HG03342 (cell line): ENCODE measurements around the gene SKI.
A peak's percentile ranks its signal among the peaks of the same experiment; 100 is the strongest.
"Not testable (repeated sequence)": the region's sequence is repeated elsewhere in the genome, so short reads cannot be mapped to it uniquely, and the experiment has no call there.

Experiments used
- ATAC-seq: cut with Tn5 transposase; IDR thresholded peaks from one replicate; pipeline ENCODE4 v1.9.1; 2021; ENCODE audit warnings: mild to moderate bottlenecking, moderate library complexity; ENCODE audit not compliant: unreplicated experiment

Gene SKI

GRCh38 chr1:2290171-2290578 lies 62.1 kb downstream of the SKI start:
- peak; percentile 9 for ATAC-seq

- ATAC-seq: peak; percentile 48
Measured at GRCh38 chr1:2290595-2291510, 62.7 kb downstream of the SKI start.

GRCh38 chr1:2291577-2291976 lies 63.5 kb downstream of the SKI start:
- ATAC-seq: no peak

- no peak for ATAC-seq
Measured at GRCh38 chr1:2292725-2293450, 64.8 kb downstream of the SKI start.

GRCh38 chr1:2294033-2294724 lies 66.1 kb downstream of the SKI start:
- ATAC-seq: no peak

- no peak for ATAC-seq
Measured at GRCh38 chr1:2294725-2295078, 66.6 kb downstream of the SKI start.

- ATAC-seq: no peak
Measured at GRCh38 chr1:2295526-2295925, 67.4 kb downstream of the SKI start.

- not testable (repeated sequence) for ATAC-seq
Measured at GRCh38 chr1:2296211-2296610, 68.1 kb downstream of the SKI start.

GRCh38 chr1:2296614-2297013 lies 68.5 kb downstream of the SKI start:
- ATAC-seq: no peak

- no peak for ATAC-seq
Measured at GRCh38 chr1:2297246-2298011, 69.3 kb downstream of the SKI start.

- no peak for ATAC-seq
Measured at GRCh38 chr1:2298685-2299084, 70.6 kb downstream of the SKI start.

- ATAC-seq: no peak
Measured at GRCh38 chr1:2299131-2299627, 71.1 kb downstream of the SKI start.

GRCh38 chr1:2300004-2300771 lies 72.1 kb downstream of the SKI start:
- ATAC-seq: peak; percentile 79

GRCh38 chr1:2300851-2301606 lies 72.9 kb downstream of the SKI start:
- ATAC-seq: peak; percentile 37

- no peak for ATAC-seq
Measured at GRCh38 chr1:2301607-2302291, 73.6 kb downstream of the SKI start.

GRCh38 chr1:2302292-2302925 lies 74.3 kb downstream of the SKI start:
- ATAC-seq: no peak

GRCh38 chr1:2303016-2303775 lies 75.1 kb downstream of the SKI start:
- no peak for ATAC-seq
